ENCODE data around the gene PLD4.

- TF ChIP-seq, protein P1, sequence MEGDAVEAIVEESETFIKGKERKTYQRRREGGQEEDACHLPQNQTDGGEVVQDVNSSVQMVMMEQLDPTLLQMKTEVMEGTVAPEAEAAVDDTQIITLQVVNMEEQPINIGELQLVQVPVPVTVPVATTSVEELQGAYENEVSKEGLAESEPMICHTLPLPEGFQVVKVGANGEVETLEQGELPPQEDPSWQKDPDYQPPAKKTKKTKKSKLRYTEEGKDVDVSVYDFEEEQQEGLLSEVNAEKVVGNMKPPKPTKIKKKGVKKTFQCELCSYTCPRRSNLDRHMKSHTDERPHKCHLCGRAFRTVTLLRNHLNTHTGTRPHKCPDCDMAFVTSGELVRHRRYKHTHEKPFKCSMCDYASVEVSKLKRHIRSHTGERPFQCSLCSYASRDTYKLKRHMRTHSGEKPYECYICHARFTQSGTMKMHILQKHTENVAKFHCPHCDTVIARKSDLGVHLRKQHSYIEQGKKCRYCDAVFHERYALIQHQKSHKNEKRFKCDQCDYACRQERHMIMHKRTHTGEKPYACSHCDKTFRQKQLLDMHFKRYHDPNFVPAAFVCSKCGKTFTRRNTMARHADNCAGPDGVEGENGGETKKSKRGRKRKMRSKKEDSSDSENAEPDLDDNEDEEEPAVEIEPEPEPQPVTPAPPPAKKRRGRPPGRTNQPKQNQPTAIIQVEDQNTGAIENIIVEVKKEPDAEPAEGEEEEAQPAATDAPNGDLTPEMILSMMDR (IDR thresholded peaks at IDR 0.05 in 2 of 3, conservative IDR thresholded peaks at IDR 0.05 in 1 of 3; ENCODE audit: insufficient read depth in 2 of 3, low read depth in 1 of 3, low read length in 3 of 3), result no peak
- TF ChIP-seq HDAC6 (IDR thresholded peaks at IDR 0.05; ENCODE audit: low read depth, low read length), result no peak
- no peak for TF ChIP-seq RBM15 (IDR thresholded peaks at IDR 0.05; ENCODE audit: insufficient read depth, low read length)
- TF ChIP-seq JUNB (CRISPR knock-in tag; conservative IDR thresholded peaks at IDR 0.05), result no peak
- TF ChIP-seq USF1 (CRISPR knock-in tag; IDR thresholded peaks at IDR 0.05), result no peak
- no peak for TF ChIP-seq NFXL1 (CRISPR knock-in tag; IDR thresholded peaks at IDR 0.05)
Observed at GRCh38 chr14:104886690-104887622, 37.7 kb upstream of the PLD4 start.
